WI38 (cell line): Measurements from ENCODE around the gene KANK3.

Source experiments
- H3K4me3 ChIP-seq: 2 replicates; pipeline ENCODE4 v1.5.1; 2011; ENCODE audit warnings: low read depth, mild to moderate bottlenecking, control low read depth, low read length
- CTCF ChIP-seq: IDR thresholded peaks from 2 replicates; pipeline ENCODE4 v1.5.1; 2012; ENCODE audit warnings: low read depth, mild to moderate bottlenecking, control low read depth, low read length

Gene KANK3

GRCh38 chr19:8342684-8343482 lies at the start of gene KANK3:
TSS of gene KANK3 (minus strand) at chr19:8343262. CDS start at chr19:8337828, 5,434 bp downstream.
- no peak for TF ChIP-seq CTCF
- H3K4me3 ChIP-seq = peak within 1 kb of the TSS; percentile 38

GRCh38 chr19:8392017-8392591 lies 49.0 kb upstream of the KANK3 start:
- H3K4me3 ChIP-seq = no peak overlapping the region
- no peak for TF ChIP-seq CTCF

GRCh38 chr19:8391198-8392016 lies 48.3 kb upstream of the KANK3 start:
- 0 out of 2 replicates have a peak overlapping the region, but pooled peaks have one; percentile 20 for H3K4me3 ChIP-seq
- no peak for TF ChIP-seq CTCF

GRCh38 chr19:8390617-8390981 lies 47.5 kb upstream of the KANK3 start:
- peak overlapping the region; percentile 68 for H3K4me3 ChIP-seq
- no peak for TF ChIP-seq CTCF

- H3K4me3 ChIP-seq = peak within 1 kb of the TSS; percentile 68
- no peak for TF ChIP-seq CTCF
Measured at GRCh38 chr19:8389891-8390616, 47.0 kb upstream of the KANK3 start, which contains the start of gene RAB11B. TSS of gene RAB11B (plus strand) at chr19:8390360. CDS start at chr19:8390417, 57 bp downstream.

- H3K4me3 ChIP-seq = no peak overlapping the region
- TF ChIP-seq CTCF = no peak
Measured at GRCh38 chr19:8388612-8388958, 45.5 kb upstream of the KANK3 start.
